ENCODE measurements around the gene MCUR1.
"Not testable (repeated sequence)": the region's sequence is repeated elsewhere in the genome, so short reads cannot be mapped to it uniquely, and the experiment has no call there.

MCUR1 gene

GRCh38 chr6:13794184-13794583 is 20.2 kb downstream of the MCUR1 start:
- H3K27ac ChIP-seq, result no peak overlapping the region
- TF ChIP-seq ZFX (IDR thresholded peaks at IDR 0.05; ENCODE audit: borderline replicate concordance), result no peak
- TF ChIP-seq CTCF (IDR thresholded peaks at IDR 0.05), result no peak

- H3K27ac ChIP-seq, result no peak overlapping the region
- TF ChIP-seq CTCF (IDR thresholded peaks at IDR 0.05), result no peak
- no peak for TF ChIP-seq ZFX (IDR thresholded peaks at IDR 0.05; ENCODE audit: borderline replicate concordance)
These were observed 24.6 kb downstream of the MCUR1 start for GRCh38 chr6:13789746-13790145.

- TF ChIP-seq CTCF (IDR thresholded peaks at IDR 0.05) (no peak), ZFX (IDR thresholded peaks at IDR 0.05; ENCODE audit: borderline replicate concordance) (no peak)
- no peak overlapping the region for H3K27ac ChIP-seq
These were observed 25.5 kb downstream of the MCUR1 start for GRCh38 chr6:13788820-13789219.

- TF ChIP-seq ZFX (IDR thresholded peaks at IDR 0.05; ENCODE audit: borderline replicate concordance) (no peak), CTCF (IDR thresholded peaks at IDR 0.05) (no peak)
- no peak overlapping the region for H3K27ac ChIP-seq
These were observed 27.2 kb downstream of the MCUR1 start for GRCh38 chr6:13787137-13787536.

GRCh38 chr6:13780162-13780561 is 34.2 kb downstream of the MCUR1 start:
- not testable (repeated sequence) for H3K27ac ChIP-seq

- no peak for TF ChIP-seq CTCF (IDR thresholded peaks at IDR 0.05)
- TF ChIP-seq ZFX (IDR thresholded peaks at IDR 0.05; ENCODE audit: borderline replicate concordance), result no peak
- no peak overlapping the region for H3K27ac ChIP-seq
These were observed 36.3 kb downstream of the MCUR1 start for GRCh38 chr6:13778028-13778427.

- TF ChIP-seq CTCF (IDR thresholded peaks at IDR 0.05), result no peak
- no peak for TF ChIP-seq ZFX (IDR thresholded peaks at IDR 0.05; ENCODE audit: borderline replicate concordance)
- H3K27ac ChIP-seq, result no peak overlapping the region
These were observed 37.8 kb downstream of the MCUR1 start for GRCh38 chr6:13776602-13777001.

GRCh38 chr6:13775466-13775865 is 38.9 kb downstream of the MCUR1 start:
- not testable (repeated sequence) for H3K27ac ChIP-seq

GRCh38 chr6:13772358-13773030 is 41.9 kb downstream of the MCUR1 start:
- not testable (repeated sequence) for H3K27ac ChIP-seq

Data from 22Rv1 (cell line).